Measurements from ENCODE around the gene CTRL. TPM values are rescaled to one million over a fixed set of nuclear protein-coding genes. Genes with fewer than 3 reads are reported as not detected.

CTRL gene
- total RNA-seq, 6 experiments from 2014 or later = 0.25 to 0.63 (median 0.43) TPM

DNA sequence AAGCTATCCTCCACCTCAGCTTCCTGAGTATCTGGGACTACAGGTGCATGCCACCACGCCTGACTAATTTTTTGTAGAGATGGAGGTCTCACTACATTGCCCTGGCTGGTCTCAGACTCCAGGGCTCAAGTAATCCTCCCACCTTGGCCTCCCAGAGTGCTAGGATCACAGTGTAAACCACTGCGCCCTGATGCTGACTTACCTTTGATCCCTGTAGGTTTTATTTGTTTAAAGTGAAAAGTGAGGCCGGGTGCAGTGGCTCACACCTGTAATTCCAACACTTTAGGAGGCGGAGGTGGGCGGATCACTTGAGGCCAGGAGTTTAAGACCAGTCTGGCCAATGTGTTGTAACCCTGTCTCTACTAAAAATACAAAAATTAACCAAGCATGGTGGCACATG is 29.9 kb downstream of the CTRL start:
- Mint-ChIP-seq H3K27ac (no peak overlapping the region), H3K27me3 (ENCODE audit: insufficient read depth) (no peaks in the 10 kb centered on the region), H3K4me3 (no peak overlapping the region), H3K36me3 (ENCODE audit: low read depth) (no peaks in the 10 kb centered on the region), H3K4me1 (ENCODE audit: low read depth) (peaks cover 9% of the 10 kb centered on the region), H3K9me3 (no peaks in the 10 kb centered on the region)
- TF ChIP-seq, protein P1, sequence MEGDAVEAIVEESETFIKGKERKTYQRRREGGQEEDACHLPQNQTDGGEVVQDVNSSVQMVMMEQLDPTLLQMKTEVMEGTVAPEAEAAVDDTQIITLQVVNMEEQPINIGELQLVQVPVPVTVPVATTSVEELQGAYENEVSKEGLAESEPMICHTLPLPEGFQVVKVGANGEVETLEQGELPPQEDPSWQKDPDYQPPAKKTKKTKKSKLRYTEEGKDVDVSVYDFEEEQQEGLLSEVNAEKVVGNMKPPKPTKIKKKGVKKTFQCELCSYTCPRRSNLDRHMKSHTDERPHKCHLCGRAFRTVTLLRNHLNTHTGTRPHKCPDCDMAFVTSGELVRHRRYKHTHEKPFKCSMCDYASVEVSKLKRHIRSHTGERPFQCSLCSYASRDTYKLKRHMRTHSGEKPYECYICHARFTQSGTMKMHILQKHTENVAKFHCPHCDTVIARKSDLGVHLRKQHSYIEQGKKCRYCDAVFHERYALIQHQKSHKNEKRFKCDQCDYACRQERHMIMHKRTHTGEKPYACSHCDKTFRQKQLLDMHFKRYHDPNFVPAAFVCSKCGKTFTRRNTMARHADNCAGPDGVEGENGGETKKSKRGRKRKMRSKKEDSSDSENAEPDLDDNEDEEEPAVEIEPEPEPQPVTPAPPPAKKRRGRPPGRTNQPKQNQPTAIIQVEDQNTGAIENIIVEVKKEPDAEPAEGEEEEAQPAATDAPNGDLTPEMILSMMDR (IDR thresholded peaks at IDR 0.05) = no peak
- no peak for DNase-seq

DNA sequence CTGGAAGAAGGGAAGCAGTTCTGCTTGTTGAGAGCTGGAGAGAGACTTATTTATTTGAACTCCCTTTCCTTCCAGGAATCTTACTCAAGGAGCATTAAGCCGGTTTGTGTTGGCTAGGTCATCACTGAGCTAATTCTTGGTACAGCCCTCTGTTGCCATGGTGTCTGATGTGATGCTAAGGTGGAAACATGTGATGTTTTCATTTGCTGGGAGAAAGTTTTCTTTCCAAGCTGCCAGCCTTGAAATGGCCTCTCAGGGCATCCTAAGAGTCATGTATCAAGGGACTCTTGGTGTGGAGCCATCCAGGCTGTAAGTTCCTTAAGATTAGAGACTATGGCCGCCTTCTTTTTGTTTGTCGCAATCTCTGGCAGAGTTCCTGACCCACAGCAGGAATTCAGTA is 34.4 kb downstream of the CTRL start:
- H3K4me3 Mint-ChIP-seq = no peak overlapping the region
- peak; percentile 29 for DNase-seq
- H3K4me1 Mint-ChIP-seq (ENCODE audit: low read depth) = peaks cover 28% of the 10 kb centered on the region
- TF ChIP-seq, protein P1 (IDR thresholded peaks at IDR 0.05) = no peak
- peak overlapping the region; percentile 55 for H3K27ac Mint-ChIP-seq
- H3K9me3 Mint-ChIP-seq = no peaks in the 10 kb centered on the region
- no peaks in the 10 kb centered on the region for H3K36me3 Mint-ChIP-seq (ENCODE audit: low read depth)
- H3K27me3 Mint-ChIP-seq (ENCODE audit: insufficient read depth) = no peaks in the 10 kb centered on the region

DNA sequence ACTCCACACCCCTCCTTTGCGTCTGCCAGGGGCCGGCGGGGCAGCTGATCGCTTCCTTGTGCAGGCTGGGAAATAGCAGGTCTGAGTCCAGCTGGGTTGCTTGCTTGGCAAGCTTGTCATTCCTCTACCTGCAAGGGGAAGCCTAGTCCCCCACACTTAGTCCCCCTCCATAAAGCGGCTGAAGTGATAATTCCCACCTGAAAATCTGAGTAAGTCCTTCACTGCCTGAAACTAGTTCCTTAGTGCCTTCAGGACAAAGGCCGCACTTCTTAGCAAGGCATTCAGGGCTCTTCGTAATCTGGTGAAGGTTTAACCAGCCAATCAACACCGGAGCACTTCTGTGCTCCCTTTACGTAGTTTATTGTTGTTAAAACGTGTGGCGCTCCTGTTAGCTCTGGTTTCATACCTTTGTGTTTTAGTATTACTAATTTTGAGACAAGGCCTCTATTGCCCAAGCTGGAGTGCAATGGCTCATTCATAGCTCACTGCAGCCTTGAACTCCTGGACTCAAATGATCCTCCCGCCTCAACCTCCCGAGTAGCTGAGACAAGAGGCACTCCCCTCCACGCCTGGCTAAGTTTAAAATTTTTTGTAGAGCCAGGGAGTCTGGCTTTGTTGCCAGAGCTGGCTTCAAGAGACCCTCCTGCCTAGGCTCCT is 37.8 kb downstream of the CTRL start:
- H3K9me3 Mint-ChIP-seq = no peaks in the 10 kb centered on the region
- H3K36me3 Mint-ChIP-seq (ENCODE audit: low read depth) = no peaks in the 10 kb centered on the region
- H3K4me1 Mint-ChIP-seq (ENCODE audit: low read depth) = peaks cover 29% of the 10 kb centered on the region
- no peak for DNase-seq
- peak overlapping the region; percentile 97 for H3K4me3 Mint-ChIP-seq
- H3K27me3 Mint-ChIP-seq (ENCODE audit: insufficient read depth) = no peaks in the 10 kb centered on the region
- TF ChIP-seq, protein P1 (IDR thresholded peaks at IDR 0.05) = no peak
- peak overlapping the region; percentile 94 for H3K27ac Mint-ChIP-seq

DNA sequence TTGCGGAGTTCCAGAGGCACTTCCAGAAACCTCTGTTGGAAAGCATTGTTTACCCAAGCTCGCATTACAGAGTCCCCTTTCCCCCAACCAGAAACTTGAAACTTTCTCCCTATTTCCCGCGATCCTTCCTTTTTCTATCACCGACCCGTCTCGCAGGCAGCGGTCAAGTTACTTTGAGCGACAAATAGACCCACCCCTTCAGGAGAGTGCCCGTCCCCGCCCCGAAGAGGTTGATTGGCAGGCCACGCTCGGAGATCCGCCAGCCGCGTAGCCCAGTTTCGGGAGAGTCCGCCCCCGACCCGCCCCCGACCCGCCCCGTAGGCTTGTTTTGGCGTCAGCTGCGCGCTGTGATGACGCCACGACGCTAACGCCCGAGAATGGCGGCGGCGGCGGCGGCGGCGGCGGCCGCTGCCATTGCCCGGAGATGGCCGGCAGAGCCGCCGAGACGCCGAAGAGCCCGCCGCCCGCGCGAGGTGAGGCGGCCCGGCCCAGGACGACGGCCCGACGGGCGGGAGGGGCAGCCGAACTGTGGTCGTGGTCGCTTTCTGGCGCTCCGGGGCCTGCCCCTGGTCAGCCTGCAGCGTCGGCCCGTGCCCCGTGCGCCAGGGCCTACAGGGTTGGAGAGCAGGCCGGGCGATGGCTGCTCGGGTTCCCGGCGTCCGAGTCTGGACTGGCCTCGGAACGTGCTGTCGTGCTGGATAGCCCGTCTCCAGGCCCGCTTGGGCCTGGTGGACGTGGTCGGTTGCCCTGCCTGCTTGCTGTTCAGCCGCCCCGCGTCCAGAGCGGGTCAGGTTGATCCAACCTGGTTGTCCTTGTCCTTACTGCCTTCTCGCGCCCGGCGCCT is 38.5 kb downstream of the CTRL start, which contains the start of gene PSKH1:
TSS of gene PSKH1 (plus strand) at position 356 of the 844 bp plus-strand sequence. CDS start 15,496 bp downstream, outside the sequence.
- H3K27ac Mint-ChIP-seq = peak within 1 kb of the TSS; percentile 94
- peaks cover 29% of the 10 kb centered on the region for H3K4me1 Mint-ChIP-seq (ENCODE audit: low read depth)
- H3K9me3 Mint-ChIP-seq = no peaks in the 10 kb centered on the region
- no peaks in the 10 kb centered on the region for H3K36me3 Mint-ChIP-seq (ENCODE audit: low read depth)
- TF ChIP-seq, protein P1 (IDR thresholded peaks at IDR 0.05) = no peak
- peak; percentile 93 for DNase-seq
- H3K27me3 Mint-ChIP-seq (ENCODE audit: insufficient read depth) = no peaks in the 10 kb centered on the region
- H3K4me3 Mint-ChIP-seq = peak within 1 kb of the TSS; percentile 97

DNA sequence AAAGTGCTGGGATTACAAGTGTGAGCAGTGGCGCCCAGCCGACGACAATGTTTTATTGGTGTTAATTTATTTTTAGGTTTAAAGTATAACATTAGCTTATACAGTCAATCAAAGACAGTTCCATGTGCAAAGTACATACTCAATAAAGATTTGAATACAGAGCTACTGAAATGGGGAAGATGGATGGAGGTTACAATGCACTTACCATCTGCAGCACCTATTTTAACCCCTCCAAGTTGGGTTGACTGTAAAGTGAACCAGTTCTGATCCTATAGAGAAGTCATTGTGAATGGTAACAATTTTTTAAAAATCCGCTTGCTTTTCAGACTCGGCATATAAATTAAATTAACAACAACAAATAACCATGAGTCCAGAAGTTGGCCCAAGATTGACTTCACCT is 39.3 kb downstream of the CTRL start:
- H3K36me3 Mint-ChIP-seq (ENCODE audit: low read depth) = no peaks in the 10 kb centered on the region

More for the DNA sequence above, 39.3 kb downstream of the CTRL start:
- H3K27me3 Mint-ChIP-seq (ENCODE audit: insufficient read depth) = no peaks in the 10 kb centered on the region
- no peak for DNase-seq
- TF ChIP-seq, protein P1 (IDR thresholded peaks at IDR 0.05) = no peak
- H3K27ac Mint-ChIP-seq = peak overlapping the region; percentile 70
- H3K9me3 Mint-ChIP-seq = no peaks in the 10 kb centered on the region
- H3K4me3 Mint-ChIP-seq = peak overlapping the region; percentile 88
- H3K4me1 Mint-ChIP-seq (ENCODE audit: low read depth) = peaks cover 26% of the 10 kb centered on the region

Data from HFFc6 (cell line).